ENCODE data around the gene FBXW8. TPM values are rescaled to one million over a fixed set of nuclear protein-coding genes. Genes with fewer than 3 reads are reported as not detected.

The FBXW8 gene
- total RNA-seq, 2 experiments from 2014 or later, result 6.6 to 7.3 TPM

DNA sequence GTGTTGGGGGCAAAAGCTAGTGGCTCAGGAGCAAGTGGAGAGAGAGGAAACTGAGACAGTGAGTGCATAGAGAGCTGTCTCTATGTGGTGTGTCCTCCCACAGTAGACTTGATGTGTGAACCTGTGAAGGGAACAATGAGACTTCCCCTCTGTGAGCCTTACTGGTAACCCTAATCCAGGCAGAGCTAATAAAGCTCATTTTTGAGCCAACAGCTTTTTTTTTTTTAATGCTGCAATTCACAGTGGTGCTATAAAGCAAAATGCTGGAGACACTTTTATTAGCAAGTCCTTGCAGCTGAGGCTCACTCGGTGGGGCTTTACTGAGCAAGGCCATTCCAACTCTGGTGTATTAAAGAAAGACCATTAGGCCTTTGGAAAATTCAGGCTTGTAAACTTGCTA is 26.9 kb downstream of the FBXW8 start:
- Mint-ChIP-seq H3K4me3 (no peak overlapping the region), H3K4me1 (ENCODE audit: low read depth) (no peaks in the 10 kb centered on the region), H3K27ac (no peak overlapping the region), H3K36me3 (ENCODE audit: low read depth) (peaks cover 66% of the 10 kb centered on the region), H3K27me3 (no peaks in the 10 kb centered on the region), H3K9me3 (peaks cover 2% of the 10 kb centered on the region)
- Histone ChIP-seq H3K4me1 (ENCODE audit: insufficient read depth, low read length) (no peaks in the 10 kb centered on the region), H3K27ac (ENCODE audit: low read depth in 1 of 2, low read length in 2 of 2) (no peak overlapping the region), H3K4me3 (ENCODE audit: low read length) (no peak overlapping the region), H3K27me3 (ENCODE audit: control insufficient read depth in 1 of 2, insufficient read depth in 2 of 2, low read length in 2 of 2) (no peaks in the 10 kb centered on the region), H3K9me3 (ENCODE audit: control insufficient read depth in 1 of 2, insufficient read depth in 1 of 2, low read length in 2 of 2) (peaks cover 0 to 8% of the 10 kb centered on the region in 2 experiments), H3K36me3 (ENCODE audit: insufficient read depth, low read length) (peaks cover 10% of the 10 kb centered on the region)
- TF ChIP-seq, protein P1, sequence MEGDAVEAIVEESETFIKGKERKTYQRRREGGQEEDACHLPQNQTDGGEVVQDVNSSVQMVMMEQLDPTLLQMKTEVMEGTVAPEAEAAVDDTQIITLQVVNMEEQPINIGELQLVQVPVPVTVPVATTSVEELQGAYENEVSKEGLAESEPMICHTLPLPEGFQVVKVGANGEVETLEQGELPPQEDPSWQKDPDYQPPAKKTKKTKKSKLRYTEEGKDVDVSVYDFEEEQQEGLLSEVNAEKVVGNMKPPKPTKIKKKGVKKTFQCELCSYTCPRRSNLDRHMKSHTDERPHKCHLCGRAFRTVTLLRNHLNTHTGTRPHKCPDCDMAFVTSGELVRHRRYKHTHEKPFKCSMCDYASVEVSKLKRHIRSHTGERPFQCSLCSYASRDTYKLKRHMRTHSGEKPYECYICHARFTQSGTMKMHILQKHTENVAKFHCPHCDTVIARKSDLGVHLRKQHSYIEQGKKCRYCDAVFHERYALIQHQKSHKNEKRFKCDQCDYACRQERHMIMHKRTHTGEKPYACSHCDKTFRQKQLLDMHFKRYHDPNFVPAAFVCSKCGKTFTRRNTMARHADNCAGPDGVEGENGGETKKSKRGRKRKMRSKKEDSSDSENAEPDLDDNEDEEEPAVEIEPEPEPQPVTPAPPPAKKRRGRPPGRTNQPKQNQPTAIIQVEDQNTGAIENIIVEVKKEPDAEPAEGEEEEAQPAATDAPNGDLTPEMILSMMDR (IDR thresholded peaks at IDR 0.05), result no peak
- ChIA-PET CTCF (no interaction called here), POLR2A (no interaction called here)
- ATAC-seq (ENCODE audit: poor library complexity) (no peak), DNase-seq (no peak)
- intact Hi-C loops (cut with DNase I, micrococcal nuclease), result no loop called here

DNA sequence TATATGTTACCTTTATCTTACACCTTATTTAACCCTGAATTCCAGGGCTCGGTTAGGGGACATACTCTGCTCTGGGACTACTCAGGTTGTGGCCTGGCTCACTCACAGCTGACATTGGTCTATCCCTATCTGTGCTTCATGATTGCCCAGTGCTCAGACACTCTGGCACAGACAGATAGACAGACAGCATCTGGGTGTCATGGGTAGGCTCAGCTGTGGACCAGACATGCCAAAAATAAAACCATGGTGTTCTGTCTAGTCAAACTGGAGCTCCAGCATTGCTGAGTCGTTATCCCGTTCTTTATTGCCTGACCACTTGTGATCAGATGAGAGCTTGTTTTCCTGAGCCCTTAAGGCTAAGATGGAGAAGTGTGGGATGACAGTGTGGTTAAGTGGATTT is 29.0 kb downstream of the FBXW8 start:
- H3K9me3 ChIP-seq (ENCODE audit: control insufficient read depth in 1 of 2, insufficient read depth in 1 of 2, low read length in 2 of 2), result peaks cover 11 to 14% of the 10 kb centered on the region in 2 experiments
- H3K4me3 Mint-ChIP-seq, result no peak overlapping the region
- H3K27ac ChIP-seq (ENCODE audit: low read depth in 1 of 2, low read length in 2 of 2), result no peak overlapping the region
- H3K36me3 Mint-ChIP-seq (ENCODE audit: low read depth), result peaks cover 68% of the 10 kb centered on the region
- POLR2A ChIA-PET, result no interaction called here
- intact Hi-C loops (cut with DNase I, micrococcal nuclease), result no loop called here
- DNase-seq (no peak), ATAC-seq (ENCODE audit: poor library complexity) (no peak)
- H3K4me1 ChIP-seq (ENCODE audit: insufficient read depth, low read length), result no peaks in the 10 kb centered on the region
- peaks cover 9% of the 10 kb centered on the region for H3K36me3 ChIP-seq (ENCODE audit: insufficient read depth, low read length)
- CTCF ChIA-PET, result no interaction called here
- no peaks in the 10 kb centered on the region for H3K27me3 Mint-ChIP-seq
- H3K4me3 ChIP-seq (ENCODE audit: low read length), result no peak overlapping the region
- H3K27ac Mint-ChIP-seq, result no peak overlapping the region
- H3K4me1 Mint-ChIP-seq (ENCODE audit: low read depth), result no peaks in the 10 kb centered on the region
- H3K9me3 Mint-ChIP-seq, result peaks cover 2% of the 10 kb centered on the region
- TF ChIP-seq, protein P1 (IDR thresholded peaks at IDR 0.05), result no peak
- H3K27me3 ChIP-seq (ENCODE audit: control insufficient read depth in 1 of 2, insufficient read depth in 2 of 2, low read length in 2 of 2), result no peaks in the 10 kb centered on the region

DNA sequence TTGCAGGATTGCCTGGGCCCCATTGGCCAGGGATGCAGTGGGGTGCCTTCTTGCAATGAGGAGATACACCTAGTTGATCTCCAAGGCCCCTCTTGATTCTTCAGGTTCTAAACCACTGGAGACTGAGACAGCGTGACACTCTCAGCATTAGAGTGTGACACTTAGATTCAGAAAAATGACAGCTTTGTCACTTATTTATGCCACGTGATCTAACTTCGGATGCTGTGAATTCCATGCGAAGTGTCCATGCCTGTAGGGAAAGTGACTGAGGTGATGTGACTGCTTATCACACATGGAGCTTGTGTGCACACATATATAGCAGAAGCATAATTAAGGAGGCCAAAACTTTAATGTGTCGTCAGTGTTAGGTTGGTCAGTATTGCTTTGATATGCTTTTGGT is 30.4 kb downstream of the FBXW8 start:
- intact Hi-C loops (cut with DNase I, micrococcal nuclease), result no loop called here
- DNase-seq (no peak), ATAC-seq (ENCODE audit: poor library complexity) (no peak)
- H3K36me3 Mint-ChIP-seq (ENCODE audit: low read depth), result peaks cover 67% of the 10 kb centered on the region
- Histone ChIP-seq H3K36me3 (ENCODE audit: insufficient read depth, low read length) (peaks cover 16% of the 10 kb centered on the region), H3K4me1 (ENCODE audit: insufficient read depth, low read length) (no peaks in the 10 kb centered on the region), H3K27ac (ENCODE audit: low read depth in 1 of 2, low read length in 2 of 2) (no peak overlapping the region), H3K4me3 (ENCODE audit: low read length) (no peak overlapping the region), H3K9me3 (ENCODE audit: control insufficient read depth in 1 of 2, insufficient read depth in 1 of 2, low read length in 2 of 2) (peaks cover 11 to 14% of the 10 kb centered on the region in 2 experiments), H3K27me3 (ENCODE audit: control insufficient read depth in 1 of 2, insufficient read depth in 2 of 2, low read length in 2 of 2) (no peaks in the 10 kb centered on the region)
- no peaks in the 10 kb centered on the region for H3K4me1 Mint-ChIP-seq (ENCODE audit: low read depth)
- H3K4me3 Mint-ChIP-seq, result no peak overlapping the region
- H3K27me3 Mint-ChIP-seq, result no peaks in the 10 kb centered on the region
- H3K9me3 Mint-ChIP-seq, result no peaks in the 10 kb centered on the region
- H3K27ac Mint-ChIP-seq, result no peak overlapping the region
- POLR2A ChIA-PET, result no interaction called here
- TF ChIP-seq, protein P1 (IDR thresholded peaks at IDR 0.05), result no peak
- CTCF ChIA-PET, result no interaction called here

Measured in CD4-positive, alpha-beta T cell (primary cell).